GM12878 (cell line): ENCODE data around the gene XRCC6. TPM values are rescaled to one million over a fixed set of nuclear protein-coding genes. Genes with fewer than 3 reads are reported as not detected.
A peak's percentile ranks its signal among the peaks of the same experiment; 100 is the strongest.

Experiments used
- BRCA1 ChIP-seq: IDR thresholded peaks from 2 replicates; pipeline ENCODE4 v1.6.1; 2011; ENCODE audit warnings: low read depth, low read length, improper control_type of control experiment
- CBX3 ChIP-seq: fragments of 200-600 bp; sonication (generic); IDR thresholded peaks from 2 replicates; pipeline ENCODE4 v1.6.1; 2016; ENCODE audit warnings: low read depth, borderline replicate concordance
- CEBPB ChIP-seq, 2 experiments: fragments of 150-350 bp in 1 of 2; IDR thresholded peaks; 2 replicates each; pipeline ENCODE4 v1.6.1; 2012 to 2014; ENCODE audit warnings: low read depth in 2 of 2, low read length in 2 of 2, borderline replicate concordance in 1 of 2, inconsistent platforms in 1 of 2
- CHD4 ChIP-seq: fragments of 200-600 bp; sonication (generic); IDR thresholded peaks from 2 replicates; pipeline ENCODE4 v1.6.1; 2016; ENCODE audit warnings: mild to moderate bottlenecking
- CTCF ChIP-seq, 3 experiments: IDR thresholded peaks in 2 of 3; conservative IDR thresholded peaks in 1 of 3; 2 replicates each; pipeline ENCODE4 v1.5.1; 2011; ENCODE audit warnings: low read depth in 3 of 3, low read length in 3 of 3, mild to moderate bottlenecking in 3 of 3, control low read depth in 2 of 3, moderate library complexity in 2 of 3, inconsistent platforms in 1 of 3, mixed read lengths in 1 of 3; ENCODE audit not compliant: control insufficient read depth in 2 of 3, insufficient read depth in 1 of 3; ENCODE audit errors: extremely low read depth in 1 of 3
- E2F4 ChIP-seq: IDR thresholded peaks from 2 replicates; pipeline ENCODE4 v1.6.1; 2012; ENCODE audit warnings: low read depth, low read length, improper control_type of control experiment
- E2F8 ChIP-seq: fragments of 450-650 bp; IDR thresholded peaks from 2 replicates; pipeline ENCODE4 v1.6.1; 2018; ENCODE audit warnings: mild to moderate bottlenecking, low read depth, moderate library complexity; ENCODE audit not compliant: partially characterized antibody
- EP300 ChIP-seq, 2 experiments: fragments of 150-350 bp in 1 of 2; IDR thresholded peaks; 2 replicates each; pipeline ENCODE4 v1.6.1; 2011 to 2012; ENCODE audit warnings: low read depth in 2 of 2, low read length in 2 of 2, borderline replicate concordance in 1 of 2, improper control_type of control experiment in 1 of 2, inconsistent platforms in 1 of 2; ENCODE audit not compliant: control insufficient read depth in 1 of 2
- JUNB ChIP-seq: IDR thresholded peaks from 2 replicates; pipeline ENCODE4 v1.6.1; 2016; ENCODE audit warnings: antibody characterized with exemption, mild to moderate bottlenecking
- MYC ChIP-seq: IDR thresholded peaks from 2 replicates; pipeline ENCODE4 v1.6.1; 2011; ENCODE audit warnings: mild to moderate bottlenecking, low read length, moderate library complexity, inconsistent platforms; ENCODE audit not compliant: insufficient read depth, insufficient replicate concordance, insufficient read length, severe bottlenecking
- NBN ChIP-seq: fragments of 450-650 bp; IDR thresholded peaks from 2 replicates; pipeline ENCODE4 v1.6.1; 2016
- RBBP5 ChIP-seq: fragments of 200-600 bp; sonication (generic); conservative IDR thresholded peaks from 2 replicates; pipeline ENCODE4 v1.6.1; 2016
- REST ChIP-seq: IDR thresholded peaks from 2 replicates; pipeline ENCODE4 v1.6.1; 2012; ENCODE audit warnings: mild to moderate bottlenecking, low read depth, low read length
- SMC3 ChIP-seq: IDR thresholded peaks from 2 replicates; pipeline ENCODE4 v1.6.1; 2011; ENCODE audit warnings: low read length, improper control_type of control experiment, borderline replicate concordance
- SRF ChIP-seq, 2 experiments: IDR thresholded peaks; 2 replicates each; pipeline ENCODE4 v1.6.1; 2011; ENCODE audit warnings: low read depth in 2 of 2, low read length in 2 of 2, mild to moderate bottlenecking in 1 of 2, moderate library complexity in 1 of 2
- SUZ12 ChIP-seq: fragments of 200-600 bp; sonication (generic); IDR thresholded peaks from one replicate; pipeline ENCODE4 v1.6.1; 2018; ENCODE audit warnings: antibody characterized with exemption, mild to moderate bottlenecking; ENCODE audit not compliant: unreplicated experiment
- ZBED1 ChIP-seq: IDR thresholded peaks from 2 replicates; pipeline ENCODE4 v1.6.1; 2016; ENCODE audit warnings: borderline replicate concordance
- ZNF274 ChIP-seq: IDR thresholded peaks from one replicate; pipeline ENCODE4 v1.8.0; 2011; ENCODE audit not compliant: insufficient read length, insufficient read depth
- polyA plus RNA-seq, 11 experiments: library from polyadenylated mRNA; depleted of rRNA in 4 of 11; unstranded in 6 of 11; stranded (reverse) in 5 of 11; fragments of >200 nt; fragmentation: Nextera tagmentation in 4 of 11; fragmentation: Illumina TruSeq in 1 of 11; extraction: Ambion mirVana in 4 of 11; extraction: Trizol in 1 of 11; gene quantifications; 1 replicate in 1 of 11; 2 replicates in 10 of 11; pipeline versions ENCODE4 v1.2.1 to v1.2.3, GENCODE V29; 2011 to 2016; ENCODE audit warnings: inconsistent platforms in 2 of 11, missing spikeins in 2 of 11, low read depth in 1 of 11
- total RNA-seq, 4 experiments: library from RNA; depleted of rRNA in 3 of 4; stranded (reverse); fragments of >200 nt in 3 of 4; fragmentation: Illumina TruSeq in 1 of 4; extraction: Trizol in 1 of 4; gene quantifications; 2 replicates each; pipeline versions ENCODE4 v1.2.1 to v1.2.3, GENCODE V29; 2013 to 2021

XRCC6 gene
- total and polyA plus RNA-seq, 10 of the 15 experiments (the other 5 are each of a cell fraction or from before 2014, with no cell fraction given): 186 to 718 (median 348) TPM

- peak in 1 of 2 experiments; percentile 79; a peak in 1 of 4 replicates for TF ChIP-seq EP300 (IDR thresholded peaks at IDR 0.05; ENCODE audit: borderline replicate concordance in 1 of 2, control insufficient read depth in 1 of 2, low read depth in 2 of 2, low read length in 2 of 2)
- no peak for TF ChIP-seq SUZ12
- peak; percentile 92 for TF ChIP-seq ZBED1
- TF ChIP-seq NBN: peak; percentile 93
- TF ChIP-seq RBBP5: no peak
- no peak for TF ChIP-seq E2F8
- TF ChIP-seq SRF (IDR thresholded peaks at IDR 0.05; ENCODE audit: low read depth in 2 of 2, low read length in 2 of 2): 0 out of 4 replicates have a peak, but pooled peaks of 1 of the 2 experiments have one; percentile 22
- no peak for TF ChIP-seq CTCF (IDR thresholded peaks at IDR 0.05 in 2 of 3, conservative IDR thresholded peaks at IDR 0.05 in 1 of 3; ENCODE audit: control insufficient read depth in 2 of 3, extremely low read depth in 1 of 3, insufficient read depth in 1 of 3, low read depth in 3 of 3, low read length in 3 of 3)
- no peak for TF ChIP-seq REST
- TF ChIP-seq E2F4: no peak
- no peak for TF ChIP-seq CHD4
- no peak for TF ChIP-seq MYC
- TF ChIP-seq ZNF274: no peak
- TF ChIP-seq CEBPB (IDR thresholded peaks at IDR 0.05; ENCODE audit: borderline replicate concordance in 1 of 2, low read depth in 2 of 2, low read length in 2 of 2): peak in 1 of 2 experiments; percentile 97; a peak in 1 of 4 replicates
- no peak for TF ChIP-seq BRCA1
- TF ChIP-seq JUNB: peak; percentile 66
- no peak for TF ChIP-seq SMC3
- no peak for TF ChIP-seq CBX3
Observed at GRCh38 chr22:41603873-41604332, 17.2 kb upstream of the XRCC6 start (continued).
